NCI-H2107 (cell line): Measurements from ENCODE around the gene FHOD3.

Source experiments
- DNase-seq: peaks from one replicate; lab custom pipeline; 2025; lab: John Stamatoyannopoulos, UW

FHOD3 gene

GRCh38 chr18:36630917-36631316, 333.4 kb downstream of the FHOD3 start:
- DNase-seq = no peak

GRCh38 chr18:36633961-36634412, 336.5 kb downstream of the FHOD3 start:
- no peak for DNase-seq

- no peak for DNase-seq
These were observed 337.2 kb downstream of the FHOD3 start for GRCh38 chr18:36634573-36635216.

- no peak for DNase-seq
These were observed 338.0 kb downstream of the FHOD3 start for GRCh38 chr18:36635414-36636096.

- DNase-seq = no peak
These were observed 338.8 kb downstream of the FHOD3 start for GRCh38 chr18:36636237-36636817.

GRCh38 chr18:36638224-36638623, 340.7 kb downstream of the FHOD3 start:
- no peak for DNase-seq

GRCh38 chr18:36640021-36640952, 342.8 kb downstream of the FHOD3 start:
- no peak for DNase-seq

GRCh38 chr18:36643061-36643460, 345.5 kb downstream of the FHOD3 start:
- DNase-seq = no peak

- no peak for DNase-seq
These were observed 351.3 kb downstream of the FHOD3 start for GRCh38 chr18:36648803-36649202.

- DNase-seq = no peak
These were observed 351.7 kb downstream of the FHOD3 start for GRCh38 chr18:36649205-36649604.

- no peak for DNase-seq
These were observed 352.8 kb downstream of the FHOD3 start for GRCh38 chr18:36650266-36650665.

- no peak for DNase-seq
These were observed 353.4 kb downstream of the FHOD3 start for GRCh38 chr18:36650906-36651305.

GRCh38 chr18:36652503-36652902, 355.0 kb downstream of the FHOD3 start:
- no peak for DNase-seq

GRCh38 chr18:36653141-36653869, 355.8 kb downstream of the FHOD3 start:
- DNase-seq = no peak

- no peak for DNase-seq
These were observed 356.4 kb downstream of the FHOD3 start for GRCh38 chr18:36653870-36654269.

GRCh38 chr18:36655074-36655473, 357.6 kb downstream of the FHOD3 start:
- no peak for DNase-seq

GRCh38 chr18:36655930-36656329, 358.4 kb downstream of the FHOD3 start:
- DNase-seq = peak; percentile 88

- no peak for DNase-seq
These were observed 361.1 kb downstream of the FHOD3 start for GRCh38 chr18:36658611-36659010.

- DNase-seq = no peak
These were observed 362.8 kb downstream of the FHOD3 start for GRCh38 chr18:36660311-36660710.

GRCh38 chr18:36661999-36662398, 364.5 kb downstream of the FHOD3 start:
- no peak for DNase-seq

- DNase-seq = no peak
These were observed 365.8 kb downstream of the FHOD3 start for GRCh38 chr18:36663312-36663711.

GRCh38 chr18:36665952-36666351, 368.4 kb downstream of the FHOD3 start:
- no peak for DNase-seq
